SK-MEL-5 (cell line): ENCODE results near the gene ZBTB17. TPM values are rescaled to one million over a fixed set of nuclear protein-coding genes. Genes with fewer than 3 reads are reported as not detected.
"Not testable (repeated sequence)": the region's sequence is repeated elsewhere in the genome, so short reads cannot be mapped to it uniquely, and the experiment has no call there.

ENCODE experiments used
- DNase-seq: peaks from one replicate; pipeline ENCODE4 v3.0.0-alpha.2; 2016; ENCODE audit warnings: low read depth, low spot score
- in situ Hi-C: cut with HindIII; loops from 2 replicates; pipeline ENCODE4 v1.10.0; 2016; ENCODE audit warnings: low sequenced_read_pairs, high pct_unique_total_duplicates, low pct_unique_long_range_greater_than_20kb
- small RNA-seq, 2 experiments: library from RNA; depleted of rRNA; stranded (forward); fragments of <200 nt; gene quantifications; one replicate each; pipeline ENCODE3, GENCODE V24; 2014
- total RNA-seq: library from RNA; depleted of rRNA; stranded (reverse); fragments of >200 nt; shearing (Covaris generic); gene quantifications from 2 replicates; pipeline ENCODE4 v1.2.3, GENCODE V29; 2014; rRNA removed

The ZBTB17 gene
- total RNA-seq, 1 experiment from 2014 or later = 35.5 TPM

- in situ Hi-C loops = no loop called here
- DNase-seq = no peak
Measured at GRCh38 chr1:15900662-15901279, 75.1 kb downstream of the ZBTB17 start.

GRCh38 chr1:15899266-15899665 lies 76.6 kb downstream of the ZBTB17 start:
- in situ Hi-C loops = no loop called here
- no peak for DNase-seq

- DNase-seq, in situ Hi-C loops: not testable (repeated sequence)
Measured at GRCh38 chr1:15896841-15897610, 78.9 kb downstream of the ZBTB17 start.

- in situ Hi-C loops = no loop called here
Measured at GRCh38 chr1:15895233-15895632, 80.7 kb downstream of the ZBTB17 start.

GRCh38 chr1:15892857-15893599 lies 82.9 kb downstream of the ZBTB17 start:
- DNase-seq = peak; percentile 39
- in situ Hi-C loops = not testable (repeated sequence)

More at GRCh38 chr1:15895233-15895632, 80.7 kb downstream of the ZBTB17 start:
- DNase-seq = no peak

Small RNA genes lying within 50 kb of the gene (small RNA-seq; reads per million reads assigned to genes)
- gene AL034555.1 (0 reads per million in 2 experiments), gene AL355994.1 (0 reads per million in 2 experiments), gene AL355994.5 (0 reads per million in 2 experiments)

Other genes starting within 250 kb of the ZBTB17 start
- 0.40 and 1.3 TPM in 2 replicates for gene SLC25A34, start 239.8 kb downstream of the ZBTB17 start, total RNA-seq
- not detected in 2 replicates for gene TMEM82, start 233.6 kb downstream of the ZBTB17 start, total RNA-seq
- gene FBLIM1, start 217.3 kb downstream of the ZBTB17 start, total RNA-seq = 0.77 and 1.0 TPM in 2 replicates
- 8.3 and 9.2 TPM in 2 replicates for gene UQCRHL, start 168.5 kb downstream of the ZBTB17 start, total RNA-seq
- gene SPEN, start 128.4 kb downstream of the ZBTB17 start, total RNA-seq = 10.1 and 11.5 TPM in 2 replicates
- gene SRARP, start 28.1 kb upstream of the ZBTB17 start, total RNA-seq = not detected in 2 replicates
- 0.66 TPM in 1 of 2 replicates, not detected in the other for gene HSPB7, start 41.9 kb upstream of the ZBTB17 start, total RNA-seq
- gene CLCNKA, start 45.9 kb upstream of the ZBTB17 start, total RNA-seq = not detected in 2 replicates
- 0.05 TPM in 1 of 2 replicates, not detected in the other for gene CLCNKB, start 67.7 kb upstream of the ZBTB17 start, total RNA-seq
- 0.26 and 0.51 TPM in 2 replicates for gene FAM131C, start 97.5 kb upstream of the ZBTB17 start, total RNA-seq
- gene EPHA2, start 180.0 kb upstream of the ZBTB17 start, total RNA-seq = 2.5 and 5.0 TPM in 2 replicates
- gene ARHGEF19, start 236.6 kb upstream of the ZBTB17 start, total RNA-seq = 1.6 and 2.6 TPM in 2 replicates